ENCODE results near the gene RANBP1.
A peak's percentile ranks its signal among the peaks of the same experiment; 100 is the strongest.

Gene RANBP1

GRCh38 chr22:20083157-20083890 lies 32.6 kb upstream of the RANBP1 start:
- Histone ChIP-seq H3K79me1 (ENCODE audit: low read length) (peaks cover 41% of the 10 kb centered on the region), H3K4me2 (ENCODE audit: low read length) (no peak overlapping the region), H3K4me1 (ENCODE audit: control insufficient read depth, low read depth, low read length) (peaks cover 18% of the 10 kb centered on the region), H3K18ac (ENCODE audit: low read length) (no peak overlapping the region), H3K27me3 (ENCODE audit: insufficient read depth, low read length, poor library complexity) (no peaks in the 10 kb centered on the region), H3K4ac (ENCODE audit: low read depth, low read length) (no peak overlapping the region), H3K9ac (ENCODE audit: low read length) (peak overlapping the region; percentile 65), H4K5ac (ENCODE audit: low read length) (no peak overlapping the region), H2BK120ac (ENCODE audit: low read depth, low read length) (no peak overlapping the region), H3K4me3 (ENCODE audit: low read length) (no peak overlapping the region), H2BK15ac (replicated peaks; ENCODE audit: low read depth) (no peak overlapping the region), H3K27ac (ENCODE audit: low read depth, low read length) (no peak overlapping the region), H3K36me3 (ENCODE audit: control insufficient read depth, insufficient read depth, low read length) (peaks cover 23% of the 10 kb centered on the region), H3K56ac (ENCODE audit: low read length) (peak overlapping the region; percentile 76), H3K79me2 (ENCODE audit: control insufficient read depth, insufficient read depth, low read length) (peaks cover 61% of the 10 kb centered on the region), H4K8ac (ENCODE audit: low read depth, low read length) (no peak overlapping the region), H2BK5ac (ENCODE audit: low read length) (no peak overlapping the region), H2AK5ac (ENCODE audit: low read length) (no peak overlapping the region), H3K23ac (ENCODE audit: low read length) (no peak overlapping the region)
- DNase-seq: peak; percentile 41
- no CpG with 5 or more reads among the region's 10 CpGs for WGBS (ENCODE audit: extremely low coverage, insufficient coverage, low lambda C conversion rate)

DNA sequence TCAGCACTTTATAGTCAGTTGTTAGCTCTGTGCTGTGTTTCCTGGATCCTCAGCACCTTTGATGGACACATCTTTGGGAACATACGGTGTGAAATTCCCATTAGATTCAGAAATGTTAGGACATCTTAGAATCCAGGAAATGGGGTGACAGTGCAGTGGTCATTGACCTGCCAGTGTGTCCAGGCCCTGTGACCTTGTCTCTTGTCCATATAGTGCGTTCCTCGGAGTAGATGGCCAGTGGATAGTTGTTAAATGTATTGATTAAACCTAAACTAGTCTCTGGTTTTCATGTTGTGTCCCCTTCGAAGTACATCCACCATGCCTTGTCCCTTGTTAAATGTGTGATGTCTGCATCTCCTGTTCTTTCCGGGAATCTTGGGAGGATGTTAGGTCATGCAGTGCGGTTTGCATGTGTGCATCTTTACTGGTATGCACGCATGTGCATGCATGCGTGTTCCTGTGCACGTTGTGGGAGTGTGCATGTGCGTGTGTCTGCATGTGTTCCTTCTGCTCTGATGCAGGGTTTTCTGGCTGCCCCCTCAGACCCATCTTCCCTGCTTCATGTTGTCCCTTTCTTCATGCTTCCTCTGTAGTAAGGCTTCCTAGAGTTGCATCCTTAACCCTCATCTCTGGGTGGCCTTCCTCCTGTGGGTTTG lies 31.9 kb upstream of the RANBP1 start:
- Histone ChIP-seq H2BK5ac (ENCODE audit: low read length) (no peak overlapping the region), H3K4me2 (ENCODE audit: low read length) (no peak overlapping the region), H3K4me3 (ENCODE audit: low read length) (no peak overlapping the region), H3K18ac (ENCODE audit: low read length) (no peak overlapping the region), H3K56ac (ENCODE audit: low read length) (peak overlapping the region; percentile 57), H3K27me3 (ENCODE audit: insufficient read depth, low read length, poor library complexity) (no peaks in the 10 kb centered on the region), H3K79me2 (ENCODE audit: control insufficient read depth, insufficient read depth, low read length) (peaks cover 62% of the 10 kb centered on the region), H2BK15ac (replicated peaks; ENCODE audit: low read depth) (no peak overlapping the region), H3K9ac (ENCODE audit: low read length) (peak overlapping the region; percentile 33), H3K23ac (ENCODE audit: low read length) (no peak overlapping the region), H3K4ac (ENCODE audit: low read depth, low read length) (no peak overlapping the region), H3K4me1 (ENCODE audit: control insufficient read depth, low read depth, low read length) (peaks cover 18% of the 10 kb centered on the region), H2BK120ac (ENCODE audit: low read depth, low read length) (no peak overlapping the region), H4K8ac (ENCODE audit: low read depth, low read length) (no peak overlapping the region), H3K27ac (ENCODE audit: low read depth, low read length) (no peak overlapping the region), H4K5ac (ENCODE audit: low read length) (no peak overlapping the region), H3K79me1 (ENCODE audit: low read length) (peaks cover 43% of the 10 kb centered on the region), H2AK5ac (ENCODE audit: low read length) (no peak overlapping the region), H3K36me3 (ENCODE audit: control insufficient read depth, insufficient read depth, low read length) (peaks cover 25% of the 10 kb centered on the region)
- WGBS (ENCODE audit: extremely low coverage, insufficient coverage, low lambda C conversion rate): no CpG with 5 or more reads among the region's 10 CpGs
- no peak for DNase-seq

DNA sequence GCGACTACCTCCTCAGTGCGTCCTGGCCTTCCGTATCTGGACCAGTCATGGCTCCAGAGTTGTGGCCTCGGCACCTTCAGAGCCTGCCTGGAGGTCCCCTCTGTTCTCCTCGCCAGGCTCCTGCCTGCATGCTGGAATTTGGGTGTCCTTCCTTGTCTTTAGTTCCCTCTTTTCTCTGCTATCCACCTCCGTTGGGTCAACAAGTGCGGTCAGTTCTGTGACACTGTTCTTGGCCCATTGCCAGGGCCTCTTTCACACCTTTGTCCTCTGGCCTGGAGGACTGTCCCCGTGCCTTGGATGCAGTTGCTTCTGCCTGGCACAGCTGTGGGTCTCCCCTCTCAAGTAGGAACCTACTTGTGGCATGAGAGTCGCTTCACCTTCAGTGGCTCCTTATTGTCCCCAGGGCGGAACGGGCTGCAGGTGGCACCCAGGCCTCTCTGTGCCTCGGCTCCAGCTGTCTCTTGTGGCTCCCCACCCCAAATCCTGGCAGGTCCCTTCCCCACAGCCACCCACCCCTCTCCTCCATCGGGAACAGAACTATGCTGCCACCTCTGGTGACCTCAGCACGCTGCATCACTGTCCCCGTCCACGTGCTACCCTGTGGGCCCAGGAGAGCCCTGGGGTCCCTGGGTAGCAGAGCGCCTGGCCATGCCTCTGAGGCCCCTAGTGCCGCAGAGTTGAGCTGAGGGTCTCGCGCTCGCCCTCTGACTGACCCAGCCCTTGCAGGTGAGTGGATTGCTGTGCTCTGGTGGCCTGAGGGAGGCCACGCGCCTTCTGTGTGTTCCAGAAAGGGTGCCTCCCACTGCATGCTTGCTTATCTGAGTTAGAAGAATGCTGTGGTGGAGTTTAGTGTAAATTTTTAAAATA lies 31.1 kb upstream of the RANBP1 start:
- Histone ChIP-seq H4K5ac (ENCODE audit: low read length) (no peak overlapping the region), H4K8ac (ENCODE audit: low read depth, low read length) (no peak overlapping the region), H2BK5ac (ENCODE audit: low read length) (no peak overlapping the region), H3K36me3 (ENCODE audit: control insufficient read depth, insufficient read depth, low read length) (peaks cover 31% of the 10 kb centered on the region), H3K9ac (ENCODE audit: low read length) (peak overlapping the region; percentile 79), H3K18ac (ENCODE audit: low read length) (no peak overlapping the region), H3K23ac (ENCODE audit: low read length) (peak overlapping the region; percentile 80), H3K79me1 (ENCODE audit: low read length) (peaks cover 45% of the 10 kb centered on the region), H3K79me2 (ENCODE audit: control insufficient read depth, insufficient read depth, low read length) (peaks cover 64% of the 10 kb centered on the region), H2AK5ac (ENCODE audit: low read length) (peak overlapping the region; percentile 76), H3K4me2 (ENCODE audit: low read length) (no peak overlapping the region), H3K27me3 (ENCODE audit: insufficient read depth, low read length, poor library complexity) (no peaks in the 10 kb centered on the region), H3K4ac (ENCODE audit: low read depth, low read length) (no peak overlapping the region), H3K56ac (ENCODE audit: low read length) (peak overlapping the region; percentile 80), H2BK15ac (replicated peaks; ENCODE audit: low read depth) (no peak overlapping the region), H3K27ac (ENCODE audit: low read depth, low read length) (no peak overlapping the region), H2BK120ac (ENCODE audit: low read depth, low read length) (no peak overlapping the region), H3K4me1 (ENCODE audit: control insufficient read depth, low read depth, low read length) (peaks cover 18% of the 10 kb centered on the region), H3K4me3 (ENCODE audit: low read length) (no peak overlapping the region)
- WGBS (ENCODE audit: extremely low coverage, insufficient coverage, low lambda C conversion rate): no CpG with 5 or more reads among the region's 23 CpGs
- peak; percentile 68 for DNase-seq

DNA sequence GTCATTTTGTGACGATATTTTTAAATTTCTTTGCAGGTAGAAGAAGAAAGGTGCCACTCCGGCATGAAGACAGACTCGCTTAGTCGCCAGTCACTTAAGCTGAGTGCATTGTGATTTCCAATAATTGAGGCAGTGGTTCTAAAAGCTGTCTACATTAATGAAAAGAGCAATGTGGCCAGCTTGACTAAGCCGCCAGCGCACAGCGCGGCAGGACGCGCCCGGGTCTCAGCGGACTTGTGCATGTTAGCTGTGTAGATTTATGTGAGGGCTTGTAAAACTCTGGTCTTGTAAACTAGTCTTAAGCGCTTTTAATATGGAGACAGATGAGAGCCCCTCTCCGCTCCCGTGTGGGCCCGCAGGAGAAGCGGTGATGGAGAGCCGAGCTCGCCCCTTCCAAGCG lies 30.3 kb upstream of the RANBP1 start:
- no peak overlapping the region for H4K5ac ChIP-seq (ENCODE audit: low read length)
- no peak overlapping the region for H4K8ac ChIP-seq (ENCODE audit: low read depth, low read length)
- no peak overlapping the region for H2BK120ac ChIP-seq (ENCODE audit: low read depth, low read length)
- H2AK5ac ChIP-seq (ENCODE audit: low read length): no peak overlapping the region
- H3K27me3 ChIP-seq (ENCODE audit: insufficient read depth, low read length, poor library complexity): no peaks in the 10 kb centered on the region
- H3K79me2 ChIP-seq (ENCODE audit: control insufficient read depth, insufficient read depth, low read length): peaks cover 63% of the 10 kb centered on the region
- DNase-seq: no peak
- peaks cover 48% of the 10 kb centered on the region for H3K79me1 ChIP-seq (ENCODE audit: low read length)
- H3K23ac ChIP-seq (ENCODE audit: low read length): no peak overlapping the region
- peaks cover 36% of the 10 kb centered on the region for H3K36me3 ChIP-seq (ENCODE audit: control insufficient read depth, insufficient read depth, low read length)
- H3K9ac ChIP-seq (ENCODE audit: low read length): no peak overlapping the region
- no peak overlapping the region for H3K4me3 ChIP-seq (ENCODE audit: low read length)
- no peak overlapping the region for H3K27ac ChIP-seq (ENCODE audit: low read depth, low read length)
- H3K4me1 ChIP-seq (ENCODE audit: control insufficient read depth, low read depth, low read length): peaks cover 18% of the 10 kb centered on the region
- no peak overlapping the region for H3K56ac ChIP-seq (ENCODE audit: low read length)
- H3K18ac ChIP-seq (ENCODE audit: low read length): no peak overlapping the region
- H2BK5ac ChIP-seq (ENCODE audit: low read length): no peak overlapping the region
- no peak overlapping the region for H3K4me2 ChIP-seq (ENCODE audit: low read length)
- WGBS (ENCODE audit: extremely low coverage, insufficient coverage, low lambda C conversion rate): no CpG with 5 or more reads among the region's 20 CpGs
- no peak overlapping the region for H3K4ac ChIP-seq (ENCODE audit: low read depth, low read length)
- no peak overlapping the region for H2BK15ac ChIP-seq (replicated peaks; ENCODE audit: low read depth)

GRCh38 chr22:20086101-20086599 lies 29.8 kb upstream of the RANBP1 start:
- Histone ChIP-seq H3K79me1 (ENCODE audit: low read length) (peaks cover 47% of the 10 kb centered on the region), H2AK5ac (ENCODE audit: low read length) (no peak overlapping the region), H3K56ac (ENCODE audit: low read length) (no peak overlapping the region), H3K79me2 (ENCODE audit: control insufficient read depth, insufficient read depth, low read length) (peaks cover 58% of the 10 kb centered on the region), H3K36me3 (ENCODE audit: control insufficient read depth, insufficient read depth, low read length) (peaks cover 40% of the 10 kb centered on the region), H4K8ac (ENCODE audit: low read depth, low read length) (no peak overlapping the region), H3K27ac (ENCODE audit: low read depth, low read length) (no peak overlapping the region), H3K4ac (ENCODE audit: low read depth, low read length) (no peak overlapping the region), H3K18ac (ENCODE audit: low read length) (no peak overlapping the region), H2BK15ac (replicated peaks; ENCODE audit: low read depth) (no peak overlapping the region), H4K5ac (ENCODE audit: low read length) (no peak overlapping the region), H3K9ac (ENCODE audit: low read length) (no peak overlapping the region), H3K4me3 (ENCODE audit: low read length) (no peak overlapping the region), H3K4me2 (ENCODE audit: low read length) (no peak overlapping the region), H3K27me3 (ENCODE audit: insufficient read depth, low read length, poor library complexity) (no peaks in the 10 kb centered on the region), H3K23ac (ENCODE audit: low read length) (no peak overlapping the region), H3K4me1 (ENCODE audit: control insufficient read depth, low read depth, low read length) (peaks cover 18% of the 10 kb centered on the region), H2BK5ac (ENCODE audit: low read length) (no peak overlapping the region), H2BK120ac (ENCODE audit: low read depth, low read length) (no peak overlapping the region)
- DNase-seq: no peak
- no CpG with 5 or more reads among the region's 24 CpGs for WGBS (ENCODE audit: extremely low coverage, insufficient coverage, low lambda C conversion rate)
